GM18870 (cell line): Measurements from ENCODE around the gene SGCA.

ENCODE experiments used
- ATAC-seq: cut with Tn5 transposase; IDR thresholded peaks from one replicate; pipeline ENCODE4 v1.9.1; 2021; ENCODE audit warnings: moderate library complexity; ENCODE audit not compliant: unreplicated experiment

The SGCA gene

DNA sequence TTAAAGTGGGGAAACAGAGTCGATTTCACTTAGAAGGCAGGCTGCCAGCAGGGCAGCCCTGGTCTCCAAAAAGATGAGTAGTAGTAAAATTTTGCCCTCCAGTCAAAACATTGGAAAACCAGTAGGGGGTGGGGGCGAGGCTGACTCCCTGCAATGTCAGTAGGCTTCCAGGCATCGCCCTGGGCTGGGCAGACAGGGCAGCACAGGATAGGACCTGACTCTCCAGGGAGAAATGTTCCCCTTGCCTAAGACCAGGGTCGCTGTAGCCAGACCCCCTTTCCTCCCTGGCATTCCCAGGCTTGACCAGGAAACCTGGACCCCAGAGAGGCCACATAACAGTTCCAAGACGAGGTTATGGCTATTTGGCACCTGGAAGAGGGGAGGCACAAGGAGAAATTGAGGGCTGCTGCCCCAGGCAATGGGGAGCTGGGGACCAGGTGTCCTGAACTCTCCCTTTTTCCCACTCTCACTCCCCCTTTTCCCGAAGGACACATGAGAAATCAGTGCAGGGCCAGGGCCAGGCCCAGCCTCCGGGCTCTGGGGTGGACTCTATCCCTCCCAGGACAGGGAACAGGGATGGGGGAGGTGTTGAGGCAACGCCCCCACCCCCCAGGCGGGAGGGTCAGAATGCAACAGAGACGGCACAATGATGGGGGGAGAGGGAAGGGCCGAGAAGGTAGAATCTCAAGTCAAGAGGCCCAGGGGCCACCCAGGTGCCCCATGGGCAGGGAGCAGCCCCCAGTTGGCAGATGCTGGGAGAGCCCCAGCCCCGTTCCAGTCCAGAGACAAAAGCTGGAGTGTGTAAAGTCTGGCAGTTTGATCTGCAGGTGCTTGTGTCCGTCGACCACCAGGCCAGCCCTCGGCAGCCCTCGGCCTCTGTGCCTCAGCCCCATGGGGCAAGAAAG, 31.3 kb upstream of the SGCA start:
- ATAC-seq: no peak

GRCh38 chr17:50135316-50136095, 30.3 kb upstream of the SGCA start:
- ATAC-seq: no peak

DNA sequence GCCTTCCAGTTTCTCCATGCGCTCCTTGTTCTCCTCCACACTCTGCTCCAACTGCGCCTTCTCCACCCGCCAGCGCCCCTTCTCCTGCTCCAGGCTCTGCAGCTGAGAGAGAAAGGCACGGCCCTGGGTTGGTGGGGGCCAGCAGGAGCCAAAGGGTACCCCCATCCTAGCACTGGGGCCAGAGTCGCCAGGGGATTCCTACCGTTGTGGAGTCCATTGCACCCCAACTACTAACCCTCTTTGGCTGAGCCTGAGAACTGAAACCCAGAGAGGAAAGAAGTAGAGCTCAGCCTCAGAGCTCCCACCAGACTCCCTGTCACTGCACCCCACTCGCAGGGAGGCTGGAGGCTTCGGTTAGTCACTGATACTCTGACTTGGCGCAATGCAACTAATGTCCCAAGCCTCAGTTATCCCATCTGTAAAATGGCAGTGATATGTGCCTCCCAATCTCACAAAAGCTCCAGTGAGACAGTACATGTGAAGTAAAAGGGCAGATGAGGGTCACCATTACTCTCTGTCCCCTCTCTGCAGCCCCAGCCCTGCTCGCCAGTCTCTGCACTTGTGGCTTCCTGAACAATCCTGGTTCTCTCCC, 29.6 kb upstream of the SGCA start:
- ATAC-seq: no peak

GRCh38 chr17:50137042-50137441, 28.8 kb upstream of the SGCA start:
- no peak for ATAC-seq

- no peak for ATAC-seq
Measured at GRCh38 chr17:50139185-50139783, 26.5 kb upstream of the SGCA start.

DNA sequence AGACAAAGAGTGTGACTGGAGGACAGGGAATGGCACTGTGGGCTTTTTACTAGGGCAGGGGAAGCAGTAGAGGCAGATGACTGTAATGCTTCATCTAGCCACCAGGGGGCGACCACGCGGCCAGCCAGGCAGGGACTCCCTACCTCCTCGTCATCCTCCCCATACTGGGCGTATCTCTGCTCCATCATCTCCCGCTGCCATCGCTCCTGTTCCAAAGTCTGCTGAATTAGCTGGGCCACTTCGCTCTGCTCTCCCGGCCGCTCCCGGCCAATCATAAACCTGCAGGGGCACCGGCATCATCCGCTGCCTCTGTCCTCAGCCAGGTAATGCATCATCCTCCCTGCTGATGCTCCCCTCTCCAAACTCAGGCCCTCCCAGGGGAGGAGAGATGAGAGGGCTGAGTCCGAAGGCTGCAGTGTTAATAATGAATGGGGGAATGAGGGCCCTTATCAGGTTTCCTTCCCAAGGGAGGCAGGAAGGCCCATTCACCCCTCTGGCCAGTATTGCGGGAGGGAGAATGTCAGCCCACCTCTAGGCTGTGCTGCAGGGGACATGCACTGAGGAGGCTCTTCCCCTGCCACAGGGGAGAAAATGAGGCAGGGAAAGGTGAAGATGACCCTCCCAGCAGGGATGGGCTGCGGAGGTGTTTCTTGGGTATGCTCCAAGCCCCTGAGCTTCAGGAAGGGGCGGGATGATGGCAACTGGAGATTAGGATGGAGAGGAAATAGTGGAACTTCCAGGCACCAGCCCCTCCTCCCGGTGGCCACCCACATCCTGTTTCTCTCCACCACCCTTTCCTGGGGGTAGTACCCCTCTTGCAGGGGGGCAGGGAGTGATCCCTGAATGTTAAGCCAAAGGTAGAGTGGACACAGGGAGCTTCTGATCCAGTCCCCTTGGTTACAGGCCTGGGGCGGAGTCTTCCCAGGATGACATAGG, 25.6 kb upstream of the SGCA start:
- peak; percentile 48 for ATAC-seq

GRCh38 chr17:50141026-50141744, 24.6 kb upstream of the SGCA start:
- no peak for ATAC-seq

DNA sequence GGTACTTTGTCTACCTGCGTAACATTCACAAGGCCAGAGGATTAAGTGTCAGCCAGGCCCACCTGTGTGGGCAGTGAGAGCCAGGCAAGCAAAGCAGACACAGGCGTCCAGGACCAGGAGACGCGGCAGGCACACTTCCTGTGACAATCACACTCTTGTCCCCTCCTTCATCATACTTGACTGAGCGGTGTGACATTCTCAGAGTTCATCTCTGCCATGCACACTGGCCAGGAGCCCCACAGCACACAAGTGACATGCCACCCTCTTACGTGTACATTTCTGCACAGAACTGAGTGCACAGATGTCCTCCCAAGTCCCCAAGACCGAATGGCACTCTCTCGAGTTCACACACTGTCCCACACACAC, 24.1 kb upstream of the SGCA start:
- ATAC-seq: no peak

GRCh38 chr17:50143461-50144176, 22.2 kb upstream of the SGCA start:
- no peak for ATAC-seq

GRCh38 chr17:50144355-50144754, 21.4 kb upstream of the SGCA start:
- ATAC-seq: no peak

DNA sequence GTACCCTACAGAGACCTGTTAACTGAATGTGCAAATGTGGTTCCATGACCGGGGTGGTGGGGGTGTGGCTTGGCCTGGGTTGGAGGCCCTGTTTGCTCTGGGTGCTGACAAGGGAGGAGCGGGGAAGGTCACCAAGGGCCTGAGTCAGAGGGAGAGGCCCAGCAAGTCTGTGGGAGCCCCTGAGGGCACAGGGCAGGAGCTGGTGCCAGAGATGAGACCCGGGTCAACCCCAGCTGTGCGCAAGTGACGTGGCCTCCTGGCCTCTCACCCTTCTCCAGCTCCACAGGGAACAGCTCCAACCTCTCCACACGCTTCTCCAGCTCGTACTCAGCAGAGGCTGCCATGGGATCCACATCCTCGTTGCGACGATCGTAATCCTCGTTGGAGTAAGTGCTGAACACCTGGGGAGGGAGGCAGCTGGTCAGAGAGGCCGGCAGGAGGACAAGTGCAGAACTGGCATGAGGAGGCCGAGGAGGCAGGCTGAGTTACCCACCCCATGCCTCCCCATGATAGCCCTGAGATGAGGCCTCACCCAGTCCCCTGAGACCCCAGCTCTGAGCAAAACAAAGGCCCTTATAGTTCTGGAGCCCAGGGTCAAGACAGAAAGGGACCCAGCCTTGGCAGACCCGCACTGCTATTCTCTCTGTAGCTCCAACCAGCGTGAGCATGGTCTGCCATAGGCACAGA, 20.8 kb upstream of the SGCA start:
- no peak for ATAC-seq

- ATAC-seq: no peak
Measured at GRCh38 chr17:50145532-50146229, 20.1 kb upstream of the SGCA start.

GRCh38 chr17:50146230-50146926, 19.4 kb upstream of the SGCA start:
- no peak for ATAC-seq

DNA sequence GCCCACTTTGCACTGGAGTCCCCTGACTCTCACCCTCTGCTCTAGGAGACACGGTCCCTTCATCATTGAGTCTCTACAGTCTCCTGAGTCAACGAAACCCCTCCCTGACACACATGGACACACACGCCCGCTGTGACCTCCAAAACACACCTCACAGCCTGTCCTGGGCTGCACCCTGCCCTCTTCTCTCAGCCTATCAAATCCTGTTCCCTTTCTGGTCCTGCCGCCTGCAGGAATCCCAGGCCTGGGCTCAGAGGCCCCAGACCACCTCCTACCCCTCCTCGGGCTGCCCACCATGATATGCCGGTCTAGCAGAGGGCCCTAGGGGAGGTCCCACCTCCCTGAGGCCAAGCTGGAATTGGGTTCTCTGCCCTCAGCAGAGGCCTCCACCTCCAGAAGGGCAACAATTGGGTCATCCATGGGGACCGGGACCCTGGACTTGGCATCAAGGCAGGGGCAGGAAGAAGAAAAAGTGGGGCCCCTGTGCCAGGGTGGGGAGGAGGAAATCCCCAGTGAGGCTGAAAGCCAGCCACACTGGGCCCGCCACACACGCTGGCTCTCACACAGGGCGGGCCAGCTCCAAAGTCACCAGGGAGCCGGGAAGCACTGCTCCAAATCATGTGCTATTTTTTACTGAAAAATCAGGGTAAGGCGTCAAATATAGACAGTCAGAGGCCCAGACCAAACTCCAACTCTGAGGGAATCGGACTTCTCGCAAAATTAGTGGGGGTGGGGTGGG, 18.7 kb upstream of the SGCA start:
- no peak for ATAC-seq

- ATAC-seq: no peak
Measured at GRCh38 chr17:50147841-50148225, 18.0 kb upstream of the SGCA start.

DNA sequence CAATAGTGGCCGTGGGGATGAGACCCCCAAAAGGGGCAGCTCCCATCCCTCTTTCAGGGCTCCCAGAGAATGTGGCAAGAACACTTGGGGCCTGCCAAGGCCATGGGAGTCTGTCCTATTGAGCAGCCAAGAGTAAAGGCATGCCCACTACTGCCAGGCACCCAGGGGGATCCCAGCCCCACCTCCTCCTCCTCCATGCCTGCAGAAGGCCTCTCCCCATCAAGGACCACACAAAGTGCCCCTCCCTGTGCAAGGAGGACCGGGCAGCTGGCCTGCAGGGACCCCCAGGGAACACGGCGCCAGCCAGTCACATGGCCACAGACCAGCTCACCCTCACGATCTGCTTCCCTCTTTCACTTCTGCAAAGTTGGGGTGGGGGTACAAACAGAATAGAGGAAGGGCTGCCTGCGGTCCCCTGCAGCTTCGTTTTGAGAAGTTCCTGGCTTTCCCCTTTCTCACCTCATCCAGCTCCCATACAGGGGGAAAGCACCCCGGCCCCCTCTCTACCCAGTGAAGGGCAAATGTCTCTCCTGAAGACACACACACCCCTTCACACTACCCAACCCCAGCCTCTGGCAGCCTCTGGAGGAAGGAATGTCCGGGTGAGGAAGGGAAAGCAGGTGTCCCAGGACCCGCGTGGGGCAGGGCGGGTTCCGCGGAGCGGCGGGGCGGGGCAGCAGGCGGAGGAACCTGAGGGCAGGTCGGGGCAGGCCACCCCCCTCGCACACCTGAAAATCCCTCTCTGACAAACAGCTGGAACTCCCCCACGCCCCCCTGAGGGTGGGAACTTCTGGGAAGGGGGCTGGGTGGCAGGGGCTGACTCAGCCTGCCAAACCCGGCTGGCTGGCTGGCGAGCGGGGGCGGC, 17.3 kb upstream of the SGCA start:
- peak; percentile 39 for ATAC-seq
